Stimulated activated CD4-positive, alpha-beta T cell treated with anti-CD3 and anti-CD28 coated beads, Interleukin-4, amount 100 ng/mL, for 4 hours (primary cell): Measurements from ENCODE around the gene CHMP3.

Source experiments
- DNase-seq, 2 experiments: peaks; one replicate each; pipeline ENCODE4 v3.0.0-alpha.2; 2020

The CHMP3 gene

GRCh38 chr2:86461042-86461743 lies 102.0 kb downstream of the CHMP3 start:
- DNase-seq, result no peak

- no peak for DNase-seq
These were observed 108.1 kb downstream of the CHMP3 start for GRCh38 chr2:86455181-86455580.

GRCh38 chr2:86454238-86454637 lies 109.0 kb downstream of the CHMP3 start:
- no peak for DNase-seq

- no peak for DNase-seq
These were observed 109.4 kb downstream of the CHMP3 start for GRCh38 chr2:86453836-86454235.
